Measurements from ENCODE around the gene CREB3L4. TPM values are rescaled to one million over a fixed set of nuclear protein-coding genes. Genes with fewer than 3 reads are reported as not detected.

The CREB3L4 gene
- total RNA-seq, 6 experiments from 2014 or later: 3.6 to 4.6 (median 4.1) TPM

GRCh38 chr1:153934746-153935145 is 33.0 kb upstream of the CREB3L4 start:
- peaks cover 37% of the 10 kb centered on the region for H3K36me3 Mint-ChIP-seq (ENCODE audit: low read depth)
- no peak overlapping the region for H3K27ac Mint-ChIP-seq
- peaks cover 1% of the 10 kb centered on the region; the same call in 1 of the 2 replicates for H3K27me3 Mint-ChIP-seq (ENCODE audit: insufficient read depth)
- no peak for TF ChIP-seq CTCF (IDR thresholded peaks at IDR 0.05)
- H3K9me3 Mint-ChIP-seq: no peaks in the 10 kb centered on the region
- no peaks in the 10 kb centered on the region for H3K4me1 Mint-ChIP-seq (ENCODE audit: low read depth)
- H3K4me3 Mint-ChIP-seq: no peak overlapping the region
- DNase-seq: no peak

- H3K36me3 Mint-ChIP-seq (ENCODE audit: low read depth): peaks cover 47% of the 10 kb centered on the region
- H3K4me3 Mint-ChIP-seq: no peak overlapping the region
- peaks cover 3% of the 10 kb centered on the region; the same call in 1 of the 2 replicates for H3K27me3 Mint-ChIP-seq (ENCODE audit: insufficient read depth)
- TF ChIP-seq CTCF (IDR thresholded peaks at IDR 0.05): no peak
- H3K27ac Mint-ChIP-seq: no peak overlapping the region
- no peaks in the 10 kb centered on the region for H3K9me3 Mint-ChIP-seq
- H3K4me1 Mint-ChIP-seq (ENCODE audit: low read depth): no peaks in the 10 kb centered on the region
- DNase-seq: no peak
These were observed 31.5 kb upstream of the CREB3L4 start for GRCh38 chr1:153936011-153936802.

DNA sequence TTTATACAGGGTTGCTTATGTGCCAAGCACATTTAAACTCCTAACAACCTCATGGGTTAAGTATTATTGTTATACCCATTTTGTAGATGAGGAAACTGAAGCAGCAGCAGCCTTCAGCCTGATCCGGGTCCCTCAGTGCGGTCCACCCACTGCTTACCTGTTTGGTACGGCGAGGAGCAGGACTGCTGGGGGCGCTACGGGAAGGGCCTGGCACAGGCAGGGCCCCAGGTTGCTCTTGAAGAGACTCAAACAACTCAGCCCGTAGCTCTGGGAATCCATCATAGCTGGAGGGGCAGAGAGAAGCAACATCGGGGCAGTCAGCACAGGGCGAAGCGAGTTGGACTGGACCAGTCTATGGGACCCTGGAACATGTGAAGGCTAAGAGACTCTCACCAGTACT is 30.4 kb upstream of the CREB3L4 start:
- Mint-ChIP-seq H3K36me3 (ENCODE audit: low read depth) (peaks cover 47% of the 10 kb centered on the region), H3K27ac (no peak overlapping the region), H3K9me3 (no peaks in the 10 kb centered on the region), H3K27me3 (ENCODE audit: insufficient read depth) (peaks cover 2% of the 10 kb centered on the region; the same call in 1 of the 2 replicates), H3K4me3 (no peak overlapping the region), H3K4me1 (ENCODE audit: low read depth) (no peaks in the 10 kb centered on the region)
- no peak for TF ChIP-seq CTCF (IDR thresholded peaks at IDR 0.05)
- DNase-seq: no peak

DNA sequence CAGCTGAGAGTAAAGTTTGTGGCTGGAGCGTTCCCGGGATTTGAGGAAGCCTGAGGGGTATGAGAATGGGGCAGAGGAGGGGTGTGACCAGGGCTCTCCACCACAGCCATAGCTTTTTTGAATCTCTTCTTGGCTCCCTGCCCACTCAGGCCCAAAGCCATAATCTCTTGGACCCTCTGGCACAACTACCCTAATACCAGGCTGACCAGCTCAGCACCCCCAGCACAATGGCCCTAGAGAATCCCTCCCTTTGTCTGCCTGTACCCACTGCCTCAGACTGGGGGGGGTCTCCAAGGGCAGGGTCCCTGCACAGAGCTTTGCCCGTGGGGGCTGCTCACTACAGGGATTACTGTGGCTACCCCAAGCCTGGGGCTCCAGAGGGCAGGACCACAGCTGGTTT is 28.7 kb upstream of the CREB3L4 start:
- TF ChIP-seq CTCF (IDR thresholded peaks at IDR 0.05): no peak
- no peak overlapping the region for H3K27ac Mint-ChIP-seq
- no peak for DNase-seq
- no peak overlapping the region for H3K4me3 Mint-ChIP-seq
- no peaks in the 10 kb centered on the region for H3K4me1 Mint-ChIP-seq (ENCODE audit: low read depth)
- H3K27me3 Mint-ChIP-seq (ENCODE audit: insufficient read depth): peaks cover 2% of the 10 kb centered on the region; the same call in 1 of the 2 replicates
- no peaks in the 10 kb centered on the region for H3K9me3 Mint-ChIP-seq
- H3K36me3 Mint-ChIP-seq (ENCODE audit: low read depth): peaks cover 47% of the 10 kb centered on the region

DNA sequence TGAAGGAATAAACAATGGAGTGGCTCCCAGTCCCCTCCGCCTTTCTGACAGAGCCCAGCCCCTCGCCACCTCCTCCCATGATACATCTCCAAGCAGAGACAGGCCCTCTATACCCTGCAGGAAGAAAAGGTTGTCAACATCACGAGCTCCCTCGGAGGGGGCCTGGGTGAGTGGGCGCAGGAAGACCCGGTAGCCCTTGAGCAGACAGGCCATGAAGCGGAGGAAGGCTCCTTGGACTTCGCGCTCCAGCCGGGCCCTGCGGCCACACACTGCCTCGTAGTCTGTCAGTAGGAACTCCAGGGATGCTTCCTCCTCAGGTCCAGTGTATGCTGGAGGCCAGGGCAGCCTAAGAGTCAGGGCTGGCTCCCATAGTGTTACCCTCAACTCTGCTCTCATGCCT is 28.2 kb upstream of the CREB3L4 start:
- DNase-seq: no peak
- H3K27me3 Mint-ChIP-seq (ENCODE audit: insufficient read depth): peaks cover 2% of the 10 kb centered on the region; the same call in 1 of the 2 replicates
- no peak overlapping the region for H3K4me3 Mint-ChIP-seq
- no peaks in the 10 kb centered on the region for H3K9me3 Mint-ChIP-seq
- peaks cover 3% of the 10 kb centered on the region for H3K4me1 Mint-ChIP-seq (ENCODE audit: low read depth)
- peaks cover 44% of the 10 kb centered on the region for H3K36me3 Mint-ChIP-seq (ENCODE audit: low read depth)
- H3K27ac Mint-ChIP-seq: no peak overlapping the region
- TF ChIP-seq CTCF (IDR thresholded peaks at IDR 0.05): no peak

All from HFFc6 (cell line).